ENCODE results near the gene CHD1. TPM values are rescaled to one million over a fixed set of nuclear protein-coding genes. Genes with fewer than 3 reads are reported as not detected.

Gene CHD1
- 10 to 100 TPM; 38.5 to 52.9 TPM for total RNA-seq

GRCh38 chr5:98928873-98929709 is at the start of gene CHD1:
CHD1 (minus strand) TSS chr5:98929007; CDS start chr5:98926386, 2,621 bp downstream.
- intact Hi-C loops (cut with DNase I): loop anchor here (5.0 kb wide), 2 partner anchors 103 to 1427 kb away; no protein-coding TSS in a partner anchor
- no peaks in the 10 kb centered on the region for H3K27me3 ChIP-seq (replicated peaks; ENCODE audit: insufficient read depth)
- peak within 1 kb of the TSS; percentile 85 to 88 for H3K4me3 ChIP-seq
- DNase-seq (ENCODE audit: low spot score): peak; percentile 93
- peaks cover 5% of the 10 kb centered on the region for H3K4me1 ChIP-seq (replicated peaks)
- no peaks in the 10 kb centered on the region for H3K36me3 ChIP-seq
- H3K27ac ChIP-seq: peak within 1 kb of the TSS; percentile 97 to 100
- WGBS: under 1% methylated on average over 97 of the region's 101 CpGs
- no peaks in the 10 kb centered on the region for H3K9me3 ChIP-seq
- peak in 1 of 4 experiments; percentile 3 for TF ChIP-seq CTCF (IDR thresholded peaks at IDR 0.05)
- peak; percentile 95 for TF ChIP-seq POLR2A (IDR thresholded peaks at IDR 0.05)
- peak; percentile 90 for TF ChIP-seq POLR2AphosphoS5 (IDR thresholded peaks at IDR 0.05)

- Histone ChIP-seq H3K4me1 (replicated peaks) (no peaks in the 10 kb centered on the region), H3K36me3 (no peaks in the 10 kb centered on the region), H3K27me3 (replicated peaks; ENCODE audit: insufficient read depth) (no peaks in the 10 kb centered on the region), H3K9me3 (no peaks in the 10 kb centered on the region), H3K27ac (no peak overlapping the region), H3K4me3 (no peak overlapping the region)
- intact Hi-C loops (cut with DNase I): no loop called here
- no peak for DNase-seq (ENCODE audit: low spot score)
- WGBS: 100% methylated on average over 1 of the region's 1 CpG
- no peak for TF ChIP-seq CTCF (IDR thresholded peaks at IDR 0.05)
- TF ChIP-seq POLR2AphosphoS5 (IDR thresholded peaks at IDR 0.05): no peak
- TF ChIP-seq POLR2A (IDR thresholded peaks at IDR 0.05): no peak
Measured at GRCh38 chr5:98978528-98978927, 49.7 kb upstream of the CHD1 start.

DNA sequence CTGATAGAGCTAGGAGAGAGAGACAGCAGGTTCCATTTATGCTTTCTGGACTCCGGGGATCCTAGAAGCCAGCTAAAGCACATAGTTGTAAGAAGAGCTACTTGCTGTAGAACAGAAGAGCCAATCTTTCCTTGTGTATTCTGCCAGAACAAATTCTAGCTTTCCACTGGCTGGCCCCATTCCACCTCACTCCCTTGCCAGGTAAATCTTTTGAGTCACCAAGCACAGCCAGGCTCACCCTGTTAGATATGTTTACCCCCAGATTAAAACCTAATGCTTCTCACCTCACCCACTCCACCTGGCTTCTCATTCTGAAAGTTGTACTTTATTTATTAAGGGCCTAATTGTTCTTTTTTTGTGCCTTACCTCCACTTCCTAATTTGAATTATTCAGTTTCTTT is 48.9 kb upstream of the CHD1 start:
- Histone ChIP-seq H3K27ac (no peak overlapping the region), H3K36me3 (no peaks in the 10 kb centered on the region), H3K4me1 (replicated peaks) (no peaks in the 10 kb centered on the region), H3K27me3 (replicated peaks; ENCODE audit: insufficient read depth) (no peaks in the 10 kb centered on the region), H3K9me3 (no peaks in the 10 kb centered on the region), H3K4me3 (no peak overlapping the region)
- peak; percentile 63 for DNase-seq (ENCODE audit: low spot score)
- TF ChIP-seq POLR2A (IDR thresholded peaks at IDR 0.05) (no peak), CTCF (IDR thresholded peaks at IDR 0.05) (no peak), POLR2AphosphoS5 (IDR thresholded peaks at IDR 0.05) (no peak)
- intact Hi-C loops (cut with DNase I): no loop called here
- 8% methylated on average over 1 of the region's 1 CpG for WGBS

DNA sequence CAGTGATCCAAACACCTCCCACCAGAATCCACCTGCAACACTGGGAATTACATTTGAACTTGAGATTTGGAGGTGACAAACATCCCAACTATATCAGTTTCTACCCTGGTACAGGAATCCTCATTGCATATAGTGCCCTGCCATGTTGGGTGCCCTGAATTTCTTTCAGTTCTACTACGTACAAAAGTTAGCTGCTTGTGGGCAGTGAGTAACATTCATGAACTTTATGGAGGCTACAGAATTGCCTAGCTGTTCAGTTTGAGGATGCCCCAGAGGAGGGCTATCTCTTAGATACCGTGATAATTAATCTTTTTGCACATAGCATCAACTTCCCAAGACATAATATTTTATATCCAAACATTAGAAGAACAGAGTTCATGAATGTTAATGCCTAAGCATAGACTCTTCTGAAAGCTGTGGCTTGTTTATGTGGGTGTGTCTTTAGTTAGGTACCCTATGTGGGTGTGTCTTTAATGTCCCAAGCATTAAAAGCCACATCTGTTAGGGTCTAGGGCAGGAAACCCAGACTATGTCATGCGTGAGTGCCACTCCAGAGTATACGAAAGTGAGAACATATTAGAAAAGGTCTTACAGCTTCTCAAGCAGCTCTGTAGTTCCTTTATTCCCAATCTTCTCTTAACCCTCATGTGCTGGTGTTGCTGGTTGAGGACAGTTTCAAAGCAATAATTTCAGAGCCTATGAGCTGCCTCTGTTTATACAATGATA is 47.0 kb upstream of the CHD1 start:
- Histone ChIP-seq H3K36me3 (no peaks in the 10 kb centered on the region), H3K4me3 (no peak overlapping the region), H3K9me3 (no peaks in the 10 kb centered on the region), H3K27me3 (replicated peaks; ENCODE audit: insufficient read depth) (no peaks in the 10 kb centered on the region), H3K4me1 (replicated peaks) (no peaks in the 10 kb centered on the region), H3K27ac (no peak overlapping the region)
- no peak for DNase-seq (ENCODE audit: low spot score)
- WGBS: 82% methylated on average over 4 of the region's 4 CpGs
- TF ChIP-seq CTCF (IDR thresholded peaks at IDR 0.05): no peak
- TF ChIP-seq POLR2AphosphoS5 (IDR thresholded peaks at IDR 0.05): no peak
- TF ChIP-seq POLR2A (IDR thresholded peaks at IDR 0.05): no peak
- intact Hi-C loops (cut with DNase I): no loop called here

Measured in prostate gland (tissue), 2 donors.